Measurements from ENCODE around the gene SLC1A2.

SLC1A2 gene

DNA sequence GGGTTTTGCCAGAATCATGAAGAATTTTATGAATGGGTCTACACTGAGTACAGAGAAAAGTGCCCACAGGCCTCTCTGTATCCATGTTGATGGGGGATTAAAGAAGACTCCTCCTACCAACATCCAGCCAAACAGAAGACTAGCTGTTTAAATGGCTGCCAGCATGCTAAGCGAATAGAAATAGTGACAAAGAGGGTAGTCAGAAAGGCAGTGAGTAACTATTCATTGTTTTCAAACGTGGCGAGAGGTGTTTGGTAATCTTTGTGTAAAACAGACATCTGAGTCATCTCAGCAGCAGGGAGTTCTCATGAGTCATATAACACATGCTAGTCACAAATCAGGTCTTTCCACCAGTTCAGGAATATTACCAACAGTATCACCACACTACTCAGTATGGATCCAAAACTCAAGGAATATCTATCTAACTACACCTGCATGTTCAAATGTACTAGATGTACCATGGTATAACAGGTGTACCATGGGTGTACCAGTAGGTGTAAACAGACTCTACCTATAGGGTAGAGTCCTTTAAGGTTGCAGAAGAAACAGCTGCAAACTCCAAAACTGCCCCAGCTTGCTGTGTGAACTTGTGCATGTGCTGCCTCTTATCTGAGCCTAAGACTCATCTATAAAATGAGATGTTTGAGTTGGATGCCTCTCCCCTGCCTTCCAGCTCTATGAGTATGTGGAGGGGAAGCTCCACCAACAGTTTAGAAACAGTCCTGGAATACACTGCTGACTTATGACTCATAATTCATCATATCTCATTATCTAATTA, 82.0 kb downstream of the SLC1A2 start:
- no peaks in the 10 kb centered on the region for H3K36me3 ChIP-seq (ENCODE audit: control insufficient read depth, insufficient read depth, low read length)
- H3K27me3 ChIP-seq (ENCODE audit: control insufficient read depth, insufficient read depth, low read length), result no peaks in the 10 kb centered on the region
- no peaks in the 10 kb centered on the region for H3K4me1 ChIP-seq (ENCODE audit: control insufficient read depth, insufficient read depth, low read length)
- H3K4me3 ChIP-seq (ENCODE audit: low read length), result no peak overlapping the region
- no peak overlapping the region for H3K27ac ChIP-seq (ENCODE audit: low read depth, low read length)
- no peak overlapping the region for H3K9ac ChIP-seq (ENCODE audit: low read length)

DNA sequence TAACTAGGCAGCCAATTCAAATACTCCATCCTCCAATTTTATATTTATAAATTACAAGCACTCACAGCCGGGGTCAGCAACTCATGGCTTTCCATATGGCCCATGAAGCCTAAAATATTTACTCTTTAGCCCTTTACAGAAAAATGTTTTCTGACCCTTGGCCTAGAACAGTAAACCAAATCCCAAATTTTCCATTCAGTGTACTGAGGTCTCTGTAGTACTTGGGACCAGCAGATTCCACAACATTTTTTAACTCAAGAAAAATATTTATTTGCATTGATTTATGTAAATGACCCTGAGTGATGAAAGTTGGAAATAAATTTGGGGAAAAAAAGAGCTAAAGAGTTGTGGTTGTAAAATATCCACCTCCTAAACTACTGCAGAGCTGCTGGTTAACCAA, 82.6 kb downstream of the SLC1A2 start:
- no peaks in the 10 kb centered on the region for H3K4me1 ChIP-seq (ENCODE audit: control insufficient read depth, insufficient read depth, low read length)
- H3K4me3 ChIP-seq (ENCODE audit: low read length), result no peak overlapping the region
- H3K27me3 ChIP-seq (ENCODE audit: control insufficient read depth, insufficient read depth, low read length), result no peaks in the 10 kb centered on the region
- no peaks in the 10 kb centered on the region for H3K36me3 ChIP-seq (ENCODE audit: control insufficient read depth, insufficient read depth, low read length)
- H3K9ac ChIP-seq (ENCODE audit: low read length), result no peak overlapping the region
- H3K27ac ChIP-seq (ENCODE audit: low read depth, low read length), result no peak overlapping the region

DNA sequence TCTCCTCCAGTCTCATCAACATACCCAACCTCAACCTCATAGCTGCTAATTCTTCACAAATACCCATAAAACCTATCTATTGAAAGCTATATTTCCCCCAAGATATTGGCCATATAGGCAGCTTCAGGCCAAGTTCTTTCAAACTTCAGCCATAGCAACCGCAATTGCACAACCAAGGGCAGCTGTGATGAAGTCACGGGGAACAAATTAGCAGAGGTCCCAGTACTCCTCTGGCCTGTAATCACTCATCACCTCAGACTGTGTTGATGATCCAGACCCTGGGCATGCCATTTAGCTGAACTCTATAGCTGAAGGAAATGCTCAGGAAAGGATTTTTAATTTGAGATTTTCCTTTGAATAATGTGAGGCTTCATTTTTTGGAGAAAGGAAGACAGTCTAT, 84.1 kb downstream of the SLC1A2 start:
- Histone ChIP-seq H3K27ac (ENCODE audit: low read depth, low read length) (no peak overlapping the region), H3K4me1 (ENCODE audit: control insufficient read depth, insufficient read depth, low read length) (no peaks in the 10 kb centered on the region), H3K4me3 (ENCODE audit: low read length) (no peak overlapping the region), H3K27me3 (ENCODE audit: control insufficient read depth, insufficient read depth, low read length) (no peaks in the 10 kb centered on the region), H3K36me3 (ENCODE audit: control insufficient read depth, insufficient read depth, low read length) (no peaks in the 10 kb centered on the region), H3K9ac (ENCODE audit: low read length) (no peak overlapping the region)

DNA sequence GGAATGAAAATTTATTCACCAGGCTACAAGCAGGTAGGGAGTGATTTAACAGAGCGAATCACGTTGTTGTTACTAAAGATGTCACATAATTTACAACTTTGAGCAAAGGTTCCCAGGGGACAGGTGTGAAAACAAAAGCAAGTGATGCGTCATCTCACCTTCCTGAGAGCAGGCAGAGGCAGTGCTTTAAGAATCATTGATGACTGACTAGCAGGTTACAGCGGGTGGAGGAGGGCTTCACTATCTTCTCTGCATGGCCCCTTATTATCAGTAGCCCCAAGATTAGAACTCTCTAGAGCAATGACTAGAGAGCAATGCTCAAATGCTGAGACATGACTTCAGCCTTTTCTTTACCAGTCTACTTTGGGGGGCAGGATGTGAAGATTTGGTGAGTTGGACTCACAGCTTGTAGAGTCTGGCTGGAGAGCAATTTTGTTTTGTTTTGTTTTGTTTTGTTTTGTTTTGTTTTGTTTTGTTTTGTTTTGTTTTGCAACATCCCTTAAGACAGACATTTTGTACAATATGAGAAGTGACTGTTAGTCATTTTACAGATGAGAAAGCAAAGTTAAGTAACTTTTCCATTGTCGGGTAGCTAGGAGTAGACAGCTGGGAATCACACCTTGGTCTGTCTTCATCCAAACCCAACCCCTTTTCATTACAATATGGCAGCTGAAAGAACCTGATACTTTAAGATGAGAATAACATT, 84.8 kb downstream of the SLC1A2 start:
- H3K9ac ChIP-seq (ENCODE audit: low read length), result no peak overlapping the region

DNA sequence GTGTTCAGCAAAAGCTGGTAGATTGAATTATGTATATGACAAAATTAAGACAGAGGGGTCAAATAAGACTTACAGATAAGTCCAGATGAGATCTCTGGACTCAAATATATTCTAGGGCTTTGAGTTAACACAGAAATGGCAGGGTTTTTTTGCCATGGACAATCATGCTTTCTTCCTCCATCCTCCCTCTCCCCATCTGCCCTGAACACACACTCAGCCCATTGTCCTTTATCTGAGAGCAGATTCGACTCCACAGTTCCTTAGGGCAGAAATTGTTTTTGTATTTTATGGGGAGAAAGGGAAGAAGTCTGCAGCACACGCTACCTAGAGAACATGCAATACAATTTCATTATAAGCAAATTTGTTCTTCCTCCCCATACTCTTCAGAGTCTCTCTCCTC, 86.8 kb downstream of the SLC1A2 start:
- Histone ChIP-seq H3K27me3 (ENCODE audit: control insufficient read depth, insufficient read depth, low read length) (no peaks in the 10 kb centered on the region), H3K9ac (ENCODE audit: low read length) (no peak overlapping the region), H3K36me3 (ENCODE audit: control insufficient read depth, insufficient read depth, low read length) (no peaks in the 10 kb centered on the region), H3K4me1 (ENCODE audit: control insufficient read depth, insufficient read depth, low read length) (no peaks in the 10 kb centered on the region), H3K4me3 (ENCODE audit: low read length) (no peak overlapping the region), H3K27ac (ENCODE audit: low read depth, low read length) (no peak overlapping the region)

More for the DNA sequence above, 84.8 kb downstream of the SLC1A2 start:
- H3K27ac ChIP-seq (ENCODE audit: low read depth, low read length), result no peak overlapping the region
- H3K27me3 ChIP-seq (ENCODE audit: control insufficient read depth, insufficient read depth, low read length), result no peaks in the 10 kb centered on the region
- no peaks in the 10 kb centered on the region for H3K36me3 ChIP-seq (ENCODE audit: control insufficient read depth, insufficient read depth, low read length)
- H3K4me3 ChIP-seq (ENCODE audit: low read length), result no peak overlapping the region
- no peaks in the 10 kb centered on the region for H3K4me1 ChIP-seq (ENCODE audit: control insufficient read depth, insufficient read depth, low read length)

DNA sequence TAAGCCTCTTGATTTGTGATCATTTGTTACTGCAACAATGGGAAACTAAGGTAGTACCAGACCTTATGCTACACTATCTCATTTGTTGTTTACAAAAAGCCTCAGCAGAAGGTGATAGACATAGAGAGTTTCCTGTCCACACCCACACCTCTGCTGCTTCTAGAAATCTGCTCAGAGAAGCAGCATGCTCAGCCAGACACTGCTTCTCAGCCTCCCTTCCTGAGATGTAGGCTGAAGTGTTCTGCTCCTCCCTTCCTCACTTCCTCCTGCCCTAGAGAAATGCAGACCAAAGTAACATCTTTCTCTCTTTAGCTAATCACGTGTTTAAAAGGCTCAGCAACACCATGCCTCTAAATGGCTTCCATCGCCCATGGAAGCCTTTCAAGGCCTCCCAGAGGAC, 88.4 kb downstream of the SLC1A2 start:
- no peak overlapping the region for H3K4me3 ChIP-seq (ENCODE audit: low read length)
- no peak overlapping the region for H3K27ac ChIP-seq (ENCODE audit: low read depth, low read length)
- no peaks in the 10 kb centered on the region for H3K27me3 ChIP-seq (ENCODE audit: control insufficient read depth, insufficient read depth, low read length)
- H3K9ac ChIP-seq (ENCODE audit: low read length), result no peak overlapping the region
- H3K36me3 ChIP-seq (ENCODE audit: control insufficient read depth, insufficient read depth, low read length), result no peaks in the 10 kb centered on the region
- peaks cover 9% of the 10 kb centered on the region for H3K4me1 ChIP-seq (ENCODE audit: control insufficient read depth, insufficient read depth, low read length)

DNA sequence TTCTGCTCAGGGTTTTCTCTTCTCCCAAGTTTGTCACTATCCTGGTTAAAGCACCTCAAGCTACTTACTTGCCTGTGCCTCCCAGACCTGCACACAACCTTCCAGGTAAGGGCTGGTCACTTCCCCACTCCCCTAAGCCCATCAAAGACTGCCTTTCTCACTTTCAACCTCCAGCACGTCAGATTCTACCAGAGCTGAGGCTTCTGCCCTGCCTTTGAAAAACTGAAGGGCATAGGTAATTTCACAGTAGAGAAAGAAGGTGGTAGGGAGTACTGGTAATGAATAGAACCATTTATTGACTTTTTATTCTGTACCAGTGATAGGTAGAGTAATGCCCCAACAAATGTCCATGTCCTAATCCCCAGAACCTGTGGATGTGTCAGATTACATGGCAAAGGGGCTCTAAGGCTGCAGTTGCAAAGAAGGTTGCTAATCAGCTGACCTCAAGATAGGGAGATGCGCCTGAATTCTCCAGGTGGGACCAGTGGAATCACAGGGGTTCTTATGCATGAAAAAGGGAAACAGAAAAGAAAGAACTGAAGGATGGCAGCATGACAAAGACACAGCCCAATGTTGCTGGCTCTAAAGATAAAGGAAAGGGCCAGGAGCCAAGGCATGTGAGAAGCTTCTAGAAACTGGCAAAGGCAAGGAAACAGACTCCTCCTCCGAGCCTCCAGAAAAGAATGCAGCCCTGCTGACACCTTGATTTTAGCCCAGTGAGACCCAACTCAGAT, 89.0 kb downstream of the SLC1A2 start:
- H3K9ac ChIP-seq (ENCODE audit: low read length), result no peak overlapping the region
- H3K4me3 ChIP-seq (ENCODE audit: low read length), result no peak overlapping the region
- no peak overlapping the region for H3K27ac ChIP-seq (ENCODE audit: low read depth, low read length)
- peaks cover 9% of the 10 kb centered on the region for H3K4me1 ChIP-seq (ENCODE audit: control insufficient read depth, insufficient read depth, low read length)
- H3K27me3 ChIP-seq (ENCODE audit: control insufficient read depth, insufficient read depth, low read length), result no peaks in the 10 kb centered on the region
- H3K36me3 ChIP-seq (ENCODE audit: control insufficient read depth, insufficient read depth, low read length), result no peaks in the 10 kb centered on the region

DNA sequence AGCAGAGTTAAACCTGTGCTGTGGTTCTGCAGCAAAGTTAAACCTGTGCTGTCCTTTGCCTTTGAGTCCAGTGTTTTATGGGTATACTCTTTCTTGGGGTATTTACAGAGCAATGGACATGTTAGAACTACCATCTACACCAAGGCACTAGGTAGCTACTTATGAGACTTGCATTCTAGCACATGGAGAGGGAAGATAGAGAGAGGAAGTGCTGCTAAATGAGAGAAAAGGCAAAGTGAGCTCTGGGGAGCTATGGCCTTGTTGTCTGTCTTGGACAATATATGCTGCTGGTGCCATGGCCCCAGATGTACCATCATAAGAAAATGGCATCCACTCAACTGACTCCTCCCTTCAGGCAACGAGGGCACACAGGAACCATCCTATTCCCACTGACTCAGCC, 91.5 kb downstream of the SLC1A2 start:
- Histone ChIP-seq H3K27me3 (ENCODE audit: control insufficient read depth, insufficient read depth, low read length) (no peaks in the 10 kb centered on the region), H3K4me3 (ENCODE audit: low read length) (no peak overlapping the region), H3K27ac (ENCODE audit: low read depth, low read length) (no peak overlapping the region), H3K4me1 (ENCODE audit: control insufficient read depth, insufficient read depth, low read length) (peaks cover 9% of the 10 kb centered on the region), H3K36me3 (ENCODE audit: control insufficient read depth, insufficient read depth, low read length) (no peaks in the 10 kb centered on the region), H3K9ac (ENCODE audit: low read length) (no peak overlapping the region)

DNA sequence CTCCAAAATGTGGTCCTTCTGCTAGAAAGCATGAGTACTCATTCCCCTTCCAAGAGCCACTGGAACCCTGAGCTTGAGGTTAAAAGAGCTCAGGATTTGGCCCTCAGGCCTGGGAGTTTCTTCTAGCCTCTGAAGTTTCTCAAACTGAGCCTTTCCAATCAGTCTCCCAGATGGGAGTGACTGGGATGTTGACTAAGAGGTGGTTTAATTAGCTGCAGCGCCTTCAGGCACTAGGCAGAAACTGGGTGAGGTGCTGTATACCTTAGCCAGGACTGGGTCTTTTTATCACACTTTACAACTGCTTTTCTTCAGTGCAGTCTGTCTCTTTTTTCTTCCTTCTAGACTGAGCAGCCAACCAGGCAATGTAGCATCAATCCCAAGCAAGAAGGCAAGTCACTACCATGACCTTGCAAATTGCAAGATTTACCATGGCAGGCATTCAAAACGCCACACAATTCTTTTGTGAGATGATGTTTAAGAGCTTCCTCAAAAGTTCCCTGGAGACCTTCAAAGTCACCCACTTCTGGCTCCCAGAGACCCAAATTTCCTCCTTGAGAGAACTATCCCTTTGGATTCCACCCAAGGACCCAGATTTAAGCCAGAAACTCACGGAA, 93.0 kb downstream of the SLC1A2 start:
- peaks cover 9% of the 10 kb centered on the region for H3K4me1 ChIP-seq (ENCODE audit: control insufficient read depth, insufficient read depth, low read length)
- H3K27me3 ChIP-seq (ENCODE audit: control insufficient read depth, insufficient read depth, low read length), result no peaks in the 10 kb centered on the region
- no peak overlapping the region for H3K9ac ChIP-seq (ENCODE audit: low read length)
- H3K4me3 ChIP-seq (ENCODE audit: low read length), result no peak overlapping the region
- H3K27ac ChIP-seq (ENCODE audit: low read depth, low read length), result no peak overlapping the region
- no peaks in the 10 kb centered on the region for H3K36me3 ChIP-seq (ENCODE audit: control insufficient read depth, insufficient read depth, low read length)

DNA sequence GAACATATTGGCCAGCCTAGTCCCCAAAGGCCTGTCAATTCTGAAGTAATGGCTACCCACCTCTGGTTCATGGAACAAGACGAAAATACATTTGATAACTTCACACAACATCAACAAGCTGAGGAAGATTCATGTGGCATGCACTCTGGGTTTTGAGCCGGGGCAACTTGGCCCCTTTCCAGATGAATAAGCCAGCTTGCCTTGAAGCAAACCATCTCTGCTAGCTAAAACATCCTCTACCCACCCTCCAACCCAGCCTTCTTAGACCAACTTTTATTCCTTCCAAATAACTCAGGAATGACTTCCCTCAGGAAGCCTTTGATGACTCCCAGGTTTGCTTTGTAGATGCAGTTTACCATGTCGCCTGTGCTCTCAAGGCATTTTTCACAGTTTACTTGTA, 94.4 kb downstream of the SLC1A2 start:
- H3K27ac ChIP-seq (ENCODE audit: low read depth, low read length), result no peak overlapping the region
- H3K27me3 ChIP-seq (ENCODE audit: control insufficient read depth, insufficient read depth, low read length), result no peaks in the 10 kb centered on the region

DNA sequence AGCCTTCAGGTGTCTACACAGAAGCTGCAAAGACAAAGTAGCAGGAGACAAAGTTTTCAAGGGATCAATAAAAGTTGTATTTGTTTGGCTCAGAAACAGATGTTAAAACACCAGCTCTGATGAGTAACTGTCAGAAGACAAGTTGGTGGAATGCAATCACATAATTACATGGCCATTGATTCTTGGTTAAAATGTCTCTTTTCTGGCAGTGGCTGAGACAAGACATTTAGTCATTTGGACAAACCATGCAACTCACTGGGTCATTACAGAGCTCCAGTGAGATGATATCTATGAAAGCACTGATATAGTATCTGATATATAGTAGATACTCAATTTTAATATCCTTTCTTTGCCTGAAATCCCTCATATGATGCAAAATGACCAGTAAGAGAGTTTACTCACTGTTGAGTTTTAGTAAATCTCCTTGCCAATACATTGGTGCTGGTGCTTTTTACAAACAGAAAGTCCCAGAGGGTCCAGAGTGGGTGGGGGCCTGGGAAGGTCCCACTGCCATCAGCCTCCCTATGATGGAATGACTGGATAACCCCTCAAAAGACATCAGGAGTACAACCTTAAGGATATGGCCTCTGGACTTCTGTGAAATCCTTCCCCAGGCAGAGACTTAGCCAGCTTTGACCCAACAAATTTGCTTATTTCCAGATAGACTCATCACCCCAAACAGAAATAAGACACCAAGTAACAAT, 95.0 kb downstream of the SLC1A2 start:
- no peak overlapping the region for H3K9ac ChIP-seq (ENCODE audit: low read length)
- peaks cover 9% of the 10 kb centered on the region for H3K4me1 ChIP-seq (ENCODE audit: control insufficient read depth, insufficient read depth, low read length)
- H3K27me3 ChIP-seq (ENCODE audit: control insufficient read depth, insufficient read depth, low read length), result no peaks in the 10 kb centered on the region
- no peak overlapping the region for H3K27ac ChIP-seq (ENCODE audit: low read depth, low read length)
- no peaks in the 10 kb centered on the region for H3K36me3 ChIP-seq (ENCODE audit: control insufficient read depth, insufficient read depth, low read length)
- no peak overlapping the region for H3K4me3 ChIP-seq (ENCODE audit: low read length)

More for the DNA sequence above, 94.4 kb downstream of the SLC1A2 start:
- no peaks in the 10 kb centered on the region for H3K36me3 ChIP-seq (ENCODE audit: control insufficient read depth, insufficient read depth, low read length)
- no peak overlapping the region for H3K4me3 ChIP-seq (ENCODE audit: low read length)
- peaks cover 9% of the 10 kb centered on the region for H3K4me1 ChIP-seq (ENCODE audit: control insufficient read depth, insufficient read depth, low read length)
- H3K9ac ChIP-seq (ENCODE audit: low read length), result no peak overlapping the region

Data from rectal smooth muscle tissue (tissue), 1 donor.